ENCODE data around the gene ZFP36L1. TPM values are rescaled to one million over a fixed set of nuclear protein-coding genes. Genes with fewer than 3 reads are reported as not detected.

Gene ZFP36L1
- total RNA-seq, 1 donor from 2014 or later, result 385 TPM

DNA sequence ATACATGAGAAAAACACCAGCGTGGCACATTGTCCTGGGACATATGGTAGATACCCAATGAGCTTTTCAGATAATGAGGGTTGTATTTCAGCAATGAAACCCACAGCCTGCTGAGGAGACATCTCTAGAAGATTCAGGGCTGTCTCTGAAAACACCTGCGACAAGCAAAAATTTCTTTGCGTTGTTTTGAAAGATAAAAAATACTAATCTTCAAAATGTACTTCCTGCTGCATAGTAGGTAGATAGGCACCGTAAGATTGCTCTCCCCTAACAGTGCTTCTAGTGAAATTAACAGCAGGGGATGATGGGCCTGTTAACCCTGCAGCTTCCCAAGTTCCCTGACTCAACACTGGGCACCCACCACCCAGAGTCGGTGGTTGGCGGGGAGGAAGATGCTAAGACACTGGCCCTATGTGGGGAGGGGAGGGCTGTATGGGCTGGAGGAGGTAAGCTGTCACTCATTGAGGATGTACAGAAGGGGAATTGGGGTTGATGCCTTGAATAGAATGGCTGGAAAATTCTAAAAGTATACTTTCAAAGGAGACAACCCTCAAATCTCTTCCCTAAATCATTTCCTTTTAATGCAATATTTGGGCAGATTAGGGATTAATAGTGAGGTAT, 20.0 kb downstream of the ZFP36L1 start:
- DNase-seq (ENCODE audit: low spot score), result no peak
- TF ChIP-seq, protein P1, sequence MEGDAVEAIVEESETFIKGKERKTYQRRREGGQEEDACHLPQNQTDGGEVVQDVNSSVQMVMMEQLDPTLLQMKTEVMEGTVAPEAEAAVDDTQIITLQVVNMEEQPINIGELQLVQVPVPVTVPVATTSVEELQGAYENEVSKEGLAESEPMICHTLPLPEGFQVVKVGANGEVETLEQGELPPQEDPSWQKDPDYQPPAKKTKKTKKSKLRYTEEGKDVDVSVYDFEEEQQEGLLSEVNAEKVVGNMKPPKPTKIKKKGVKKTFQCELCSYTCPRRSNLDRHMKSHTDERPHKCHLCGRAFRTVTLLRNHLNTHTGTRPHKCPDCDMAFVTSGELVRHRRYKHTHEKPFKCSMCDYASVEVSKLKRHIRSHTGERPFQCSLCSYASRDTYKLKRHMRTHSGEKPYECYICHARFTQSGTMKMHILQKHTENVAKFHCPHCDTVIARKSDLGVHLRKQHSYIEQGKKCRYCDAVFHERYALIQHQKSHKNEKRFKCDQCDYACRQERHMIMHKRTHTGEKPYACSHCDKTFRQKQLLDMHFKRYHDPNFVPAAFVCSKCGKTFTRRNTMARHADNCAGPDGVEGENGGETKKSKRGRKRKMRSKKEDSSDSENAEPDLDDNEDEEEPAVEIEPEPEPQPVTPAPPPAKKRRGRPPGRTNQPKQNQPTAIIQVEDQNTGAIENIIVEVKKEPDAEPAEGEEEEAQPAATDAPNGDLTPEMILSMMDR (IDR thresholded peaks at IDR 0.05; ENCODE audit: unreplicated experiment), result no peak
- Mint-ChIP-seq H3K27me3 (ENCODE audit: unreplicated experiment) (peaks cover 4% of the 10 kb centered on the region), H3K36me3 (ENCODE audit: low read depth, unreplicated experiment) (peaks cover 4% of the 10 kb centered on the region), H3K4me3 (ENCODE audit: unreplicated experiment) (no peak overlapping the region), H3K9me3 (ENCODE audit: unreplicated experiment) (peaks cover 3% of the 10 kb centered on the region), H3K27ac (ENCODE audit: unreplicated experiment) (peak overlapping the region; percentile 93), H3K4me1 (ENCODE audit: unreplicated experiment) (peaks cover 62% of the 10 kb centered on the region)

DNA sequence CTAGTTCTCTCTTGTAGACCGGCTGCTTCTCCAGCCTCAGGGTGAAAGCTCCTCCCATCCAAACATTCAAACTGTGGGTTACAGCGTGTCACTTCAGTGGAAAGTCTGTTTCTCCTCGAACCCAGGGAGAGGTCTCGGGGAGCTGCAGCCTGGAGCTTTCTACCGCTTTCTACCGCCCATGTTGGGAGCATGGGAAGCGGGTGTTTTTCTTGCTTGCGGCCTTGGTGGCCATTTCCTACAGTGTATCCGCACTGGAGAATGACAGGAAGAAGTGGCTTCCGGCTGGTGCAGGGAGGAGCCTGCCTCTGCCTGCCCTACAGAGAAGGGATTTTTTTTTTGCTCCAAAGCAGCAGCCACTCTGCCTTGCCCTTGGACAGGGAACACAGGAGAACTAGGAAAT, 21.2 kb downstream of the ZFP36L1 start:
- peaks cover 3% of the 10 kb centered on the region for H3K9me3 Mint-ChIP-seq (ENCODE audit: unreplicated experiment)
- no peak overlapping the region for H3K4me3 Mint-ChIP-seq (ENCODE audit: unreplicated experiment)
- peaks cover 65% of the 10 kb centered on the region for H3K4me1 Mint-ChIP-seq (ENCODE audit: unreplicated experiment)
- peak; percentile 80 for DNase-seq (ENCODE audit: low spot score)
- peaks cover 7% of the 10 kb centered on the region for H3K27me3 Mint-ChIP-seq (ENCODE audit: unreplicated experiment)
- peak overlapping the region; percentile 97 for H3K27ac Mint-ChIP-seq (ENCODE audit: unreplicated experiment)
- TF ChIP-seq, protein P1 (IDR thresholded peaks at IDR 0.05; ENCODE audit: unreplicated experiment), result no peak
- H3K36me3 Mint-ChIP-seq (ENCODE audit: low read depth, unreplicated experiment), result peaks cover 4% of the 10 kb centered on the region

- peaks cover 9% of the 10 kb centered on the region for H3K27me3 Mint-ChIP-seq (ENCODE audit: unreplicated experiment)
- H3K4me3 Mint-ChIP-seq (ENCODE audit: unreplicated experiment), result peak overlapping the region; percentile 73
- peaks cover 3% of the 10 kb centered on the region for H3K36me3 Mint-ChIP-seq (ENCODE audit: low read depth, unreplicated experiment)
- peaks cover 64% of the 10 kb centered on the region for H3K4me1 Mint-ChIP-seq (ENCODE audit: unreplicated experiment)
- H3K9me3 Mint-ChIP-seq (ENCODE audit: unreplicated experiment), result peaks cover 3% of the 10 kb centered on the region
- TF ChIP-seq, protein P1 (IDR thresholded peaks at IDR 0.05; ENCODE audit: unreplicated experiment), result no peak
- peak overlapping the region; percentile 97 for H3K27ac Mint-ChIP-seq (ENCODE audit: unreplicated experiment)
- DNase-seq (ENCODE audit: low spot score), result no peak
Measured at GRCh38 chr14:68770553-68771286, 22.1 kb downstream of the ZFP36L1 start.

GRCh38 chr14:68770051-68770450, 22.8 kb downstream of the ZFP36L1 start:
- TF ChIP-seq, protein P1 (IDR thresholded peaks at IDR 0.05; ENCODE audit: unreplicated experiment), result no peak
- Mint-ChIP-seq H3K4me3 (ENCODE audit: unreplicated experiment) (no peak overlapping the region), H3K4me1 (ENCODE audit: unreplicated experiment) (peaks cover 66% of the 10 kb centered on the region), H3K27ac (ENCODE audit: unreplicated experiment) (peak overlapping the region; percentile 97), H3K27me3 (ENCODE audit: unreplicated experiment) (peaks cover 9% of the 10 kb centered on the region), H3K36me3 (ENCODE audit: low read depth, unreplicated experiment) (no peaks in the 10 kb centered on the region), H3K9me3 (ENCODE audit: unreplicated experiment) (no peaks in the 10 kb centered on the region)
- no peak for DNase-seq (ENCODE audit: low spot score)

GRCh38 chr14:68768316-68768715, 24.6 kb downstream of the ZFP36L1 start:
- peaks cover 11% of the 10 kb centered on the region for H3K27me3 Mint-ChIP-seq (ENCODE audit: unreplicated experiment)
- no peaks in the 10 kb centered on the region for H3K36me3 Mint-ChIP-seq (ENCODE audit: low read depth, unreplicated experiment)

More at GRCh38 chr14:68768316-68768715, 24.6 kb downstream of the ZFP36L1 start:
- no peak for DNase-seq (ENCODE audit: low spot score)
- H3K9me3 Mint-ChIP-seq (ENCODE audit: unreplicated experiment), result no peaks in the 10 kb centered on the region
- H3K4me1 Mint-ChIP-seq (ENCODE audit: unreplicated experiment), result peaks cover 68% of the 10 kb centered on the region
- no peak overlapping the region for H3K4me3 Mint-ChIP-seq (ENCODE audit: unreplicated experiment)
- TF ChIP-seq, protein P1 (IDR thresholded peaks at IDR 0.05; ENCODE audit: unreplicated experiment), result no peak
- H3K27ac Mint-ChIP-seq (ENCODE audit: unreplicated experiment), result no peak overlapping the region

Measured in endothelial cell (in vitro differentiated cells).